CD4-positive, alpha-beta T cell (primary cell): ENCODE data around the gene AIFM1. TPM values are rescaled to one million over a fixed set of nuclear protein-coding genes. Genes with fewer than 3 reads are reported as not detected.
A peak's percentile ranks its signal among the peaks of the same experiment; 100 is the strongest.

ENCODE experiments used
- ATAC-seq: fragments of 200-7000 bp; cut with Tn5 transposase; one replicate; pipeline ENCODE4 v1.10.0; 2022; ENCODE audit warnings: mild to moderate bottlenecking; ENCODE audit not compliant: poor library complexity
- CTCF ChIA-PET: fragments of 350-600 bp; sonication (Branson Sonifier 250); formaldehyde crosslinking; loops from one replicate; lab custom pipeline; 2021; ENCODE audit warnings: antibody characterized with exemption, inconsistent platforms; lab: Charles Lee
- POLR2A ChIA-PET: fragments of 350-600 bp; sonication (Branson Sonifier 250); formaldehyde crosslinking; loops from one replicate; lab custom pipeline; 2021; ENCODE audit warnings: antibody characterized with exemption, inconsistent platforms; lab: Charles Lee
- DNase-seq, 14 experiments: peaks; one replicate each; pipeline ENCODE4 v3.0.0-alpha.2; 2013 to 2020; ENCODE audit warnings: mixed read lengths in 2 of 14
- H3K27ac ChIP-seq, 2 donors: one replicate each; pipeline versions ENCODE4 v1.5.1 to v1.7.0; 2013; ENCODE audit warnings: low read length in 2 of 2, low read depth in 1 of 2, mild to moderate bottlenecking in 1 of 2
- H3K27me3 ChIP-seq, 2 experiments: 1 replicate in 1 of 2; 2 replicates in 1 of 2; pipeline versions ENCODE4 v1.6.1 to v1.7.0; 2013; ENCODE audit warnings: low read length in 2 of 2, control low read depth in 1 of 2, mild to moderate bottlenecking in 1 of 2, moderate library complexity in 1 of 2; ENCODE audit not compliant: insufficient read depth in 2 of 2, control insufficient read depth in 1 of 2
- H3K36me3 ChIP-seq: one replicate; pipeline ENCODE4 v1.6.1; 2013; ENCODE audit warnings: low read length, control low read depth; ENCODE audit not compliant: insufficient read depth
- H3K4me1 ChIP-seq: one replicate; pipeline ENCODE4 v1.6.1; 2013; ENCODE audit warnings: low read length, control low read depth; ENCODE audit not compliant: insufficient read depth
- H3K4me3 ChIP-seq: one replicate; pipeline ENCODE4 v1.5.1; 2013; ENCODE audit warnings: mild to moderate bottlenecking, low read length, moderate library complexity
- H3K9me3 ChIP-seq, 2 experiments: 1 replicate in 1 of 2; 2 replicates in 1 of 2; pipeline versions ENCODE4 v1.6.1 to v1.7.0; 2013; ENCODE audit warnings: low read length in 2 of 2, mild to moderate bottlenecking in 2 of 2, control low read depth in 1 of 2, moderate library complexity in 1 of 2; ENCODE audit not compliant: control insufficient read depth in 1 of 2, insufficient read depth in 1 of 2
- H3K27ac Mint-ChIP-seq: one replicate; pipeline ENCODE4 v1.8.0; 2020; ENCODE audit warnings: mixed read lengths
- H3K27me3 Mint-ChIP-seq: one replicate; pipeline ENCODE4 v1.8.0; 2021; ENCODE audit warnings: mixed read lengths
- H3K36me3 Mint-ChIP-seq: one replicate; pipeline ENCODE4 v1.8.0; 2021; ENCODE audit warnings: low read depth, mixed read lengths
- H3K4me1 Mint-ChIP-seq: one replicate; pipeline ENCODE4 v1.8.0; 2021; ENCODE audit warnings: low read depth, mixed read lengths
- H3K4me3 Mint-ChIP-seq: one replicate; pipeline ENCODE4 v1.8.0; 2020; ENCODE audit warnings: mild to moderate bottlenecking, mixed read lengths
- H3K9me3 Mint-ChIP-seq: one replicate; pipeline ENCODE4 v1.8.0; 2020; ENCODE audit warnings: mixed read lengths
- CTCF ChIP-seq: fragments of 200-600 bp; IDR thresholded peaks from one replicate; pipeline ENCODE4 v1.8.0; 2022; ENCODE audit warnings: antibody characterized with exemption, mild to moderate bottlenecking
- intact Hi-C, 2 experiments: fragments of 100-400 bp; cut with DNase I in 1 of 2; cut with micrococcal nuclease in 1 of 2; formaldehyde crosslinking; loops; one replicate each; pipeline versions ENCODE4 v1.15.1 to v1.9.0; 2023 to 2025; cut with DNase I, micrococcal nuclease
- total RNA-seq, 174 experiments: library from RNA in 2 of 174; stranded (reverse) in 2 of 174; gene quantifications; one replicate each; pipeline ENCODE4 v1.2.3 and lab custom pipeline; 2021 to 2026

The AIFM1 gene
- total RNA-seq, 2 experiments from 2014 or later: 6.1 to 6.4 TPM

- TF ChIP-seq CTCF: no peak
- H3K4me1 ChIP-seq: peaks cover 46% of the 10 kb centered on the region
- H3K36me3 ChIP-seq: peaks cover 3% of the 10 kb centered on the region
- Mint-ChIP-seq H3K9me3 (no peaks in the 10 kb centered on the region), H3K27me3 (no peaks in the 10 kb centered on the region), H3K27ac (peak overlapping the region; percentile 82), H3K4me1 (peaks cover 31% of the 10 kb centered on the region), H3K36me3 (peaks cover 8% of the 10 kb centered on the region), H3K4me3 (peak overlapping the region; percentile 95)
- ChIA-PET POLR2A (interaction anchor here (1.0 to 2.7 kb wide), 6 partner anchors 11 to 56 kb away, joined by 3 to 15 read pairs (median 6); partner anchors contain the start of gene AIFM1), CTCF (interaction anchor here (1.5 to 3.1 kb wide), 4 partner anchors 11 to 27 kb away, joined by 4 to 10 read pairs (median 6); no protein-coding TSS in a partner anchor)
- no peaks in the 10 kb centered on the region for H3K27me3 ChIP-seq
- H3K9me3 ChIP-seq: no peaks in the 10 kb centered on the region
- intact Hi-C loops: loop anchor here in 1 of 2 experiments (2.0 kb wide), 1 partner anchor 27 kb away; no protein-coding TSS in a partner anchor
- H3K27ac ChIP-seq: peak overlapping the region; percentile 50 to 52
- ATAC-seq (peak; percentile 5), DNase-seq (peak in 1 of 14 experiments; percentile 33)
- peak overlapping the region; percentile 83 for H3K4me3 ChIP-seq
These were observed 55.9 kb downstream of the AIFM1 start for GRCh38 chrX:130109429-130110378.

- H3K4me1 ChIP-seq: peaks cover 52% of the 10 kb centered on the region
- ChIA-PET CTCF (interaction anchor here (1.8 to 3.1 kb wide), 3 partner anchors 11 to 27 kb away, joined by 6 to 10 read pairs (median 6); no protein-coding TSS in a partner anchor), POLR2A (interaction anchor here (1.0 to 2.7 kb wide), 5 partner anchors 12 to 57 kb away, joined by 3 to 15 read pairs (median 5); partner anchors contain the start of gene AIFM1)
- H3K9me3 ChIP-seq: no peaks in the 10 kb centered on the region
- Mint-ChIP-seq H3K9me3 (no peaks in the 10 kb centered on the region), H3K27me3 (no peaks in the 10 kb centered on the region), H3K4me3 (peak overlapping the region; percentile 95), H3K36me3 (peaks cover 12% of the 10 kb centered on the region), H3K4me1 (peaks cover 40% of the 10 kb centered on the region), H3K27ac (peak overlapping the region; percentile 82)
- intact Hi-C loops: loop anchor here in 1 of 2 experiments (2.0 kb wide), 1 partner anchor 26 kb away; no protein-coding TSS in a partner anchor
- TF ChIP-seq CTCF: no peak
- peak; percentile 32 for ATAC-seq
- H3K27me3 ChIP-seq: no peaks in the 10 kb centered on the region
- H3K4me3 ChIP-seq: peak overlapping the region; percentile 83
- DNase-seq: peak in 7 of 14 experiments; percentile 13 to 71 (median 48)
- peaks cover 3% of the 10 kb centered on the region for H3K36me3 ChIP-seq
- peak overlapping the region; percentile 50 to 52 for H3K27ac ChIP-seq
These were observed 56.8 kb downstream of the AIFM1 start for GRCh38 chrX:130108647-130109428.

- Histone ChIP-seq H3K9me3 (no peaks in the 10 kb centered on the region), H3K4me1 (peaks cover 63% of the 10 kb centered on the region), H3K36me3 (peaks cover 3% of the 10 kb centered on the region), H3K27ac (peak overlapping the region in 1 of 2 donors; percentile 17), H3K4me3 (no peak overlapping the region), H3K27me3 (no peaks in the 10 kb centered on the region)
- no peak for TF ChIP-seq CTCF
- Mint-ChIP-seq H3K27me3 (no peaks in the 10 kb centered on the region), H3K27ac (peak overlapping the region; percentile 64), H3K4me1 (peaks cover 58% of the 10 kb centered on the region), H3K9me3 (no peaks in the 10 kb centered on the region), H3K36me3 (peaks cover 12% of the 10 kb centered on the region), H3K4me3 (peak overlapping the region; percentile 40)
- no peak for DNase-seq
- intact Hi-C loops: no loop called here
- POLR2A ChIA-PET: interaction anchor here (1.3 kb wide), 1 partner anchor 14 kb away, joined by 3 read pairs; no protein-coding TSS in a partner anchor
- no peak for ATAC-seq
- CTCF ChIA-PET: no interaction called here
These were observed 59.6 kb downstream of the AIFM1 start for GRCh38 chrX:130106071-130106470.
